HG02763 (cell line): ENCODE results near the gene TNK1.
"Not testable (repeated sequence)": the region's sequence is repeated elsewhere in the genome, so short reads cannot be mapped to it uniquely, and the experiment has no call there.

Source experiments
- ATAC-seq: cut with Tn5 transposase; IDR thresholded peaks from one replicate; pipeline ENCODE4 v1.9.1; 2021; ENCODE audit warnings: mild to moderate bottlenecking, moderate library complexity; ENCODE audit not compliant: unreplicated experiment

TNK1 gene

DNA sequence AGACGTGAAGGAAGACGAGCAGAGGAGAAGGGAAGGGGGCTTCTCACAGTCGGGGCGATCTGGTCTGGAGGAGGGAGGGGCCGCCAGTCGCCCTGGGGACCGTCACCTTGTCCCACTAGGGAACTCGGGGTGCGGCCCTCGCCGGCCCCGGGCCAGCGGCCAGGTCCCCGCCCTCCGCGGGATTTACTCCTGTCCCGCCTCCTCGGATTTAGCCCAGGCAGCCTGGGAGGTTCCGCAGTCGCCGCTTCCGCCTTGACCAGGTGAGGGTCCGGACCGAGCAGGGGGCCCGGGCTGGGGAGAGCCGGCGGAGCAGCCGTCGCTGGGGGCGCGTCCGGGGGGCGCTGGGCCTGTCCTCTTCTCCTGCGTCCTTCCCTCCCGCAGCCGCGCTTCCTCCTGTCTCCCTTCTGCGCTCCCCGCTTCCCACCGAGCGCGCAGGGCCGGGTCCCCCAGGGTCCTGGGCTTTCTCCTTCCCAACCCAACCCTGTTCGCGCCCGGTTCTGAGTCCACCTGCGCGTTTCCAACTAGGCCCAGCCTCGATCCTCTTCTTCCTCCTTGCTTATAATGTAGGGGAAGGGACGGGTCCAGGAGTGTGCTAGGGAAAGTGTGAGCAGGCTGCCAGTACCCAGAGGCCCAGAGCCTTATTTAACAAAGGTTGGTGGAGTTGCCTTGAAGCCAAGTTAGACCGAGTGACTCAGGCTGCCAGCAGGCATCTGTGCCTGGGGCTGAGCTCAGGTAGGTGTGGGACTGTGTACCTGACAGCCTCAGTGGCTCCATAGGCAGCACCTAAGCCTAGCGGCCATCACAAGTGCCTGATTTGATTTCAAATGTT, at the start of gene TNK1:
Gene TNK1 (plus strand): TSS at position 235 of the 829 bp plus-strand sequence. CDS start 1,838 bp downstream, outside the sequence.
- ATAC-seq, result no peak

DNA sequence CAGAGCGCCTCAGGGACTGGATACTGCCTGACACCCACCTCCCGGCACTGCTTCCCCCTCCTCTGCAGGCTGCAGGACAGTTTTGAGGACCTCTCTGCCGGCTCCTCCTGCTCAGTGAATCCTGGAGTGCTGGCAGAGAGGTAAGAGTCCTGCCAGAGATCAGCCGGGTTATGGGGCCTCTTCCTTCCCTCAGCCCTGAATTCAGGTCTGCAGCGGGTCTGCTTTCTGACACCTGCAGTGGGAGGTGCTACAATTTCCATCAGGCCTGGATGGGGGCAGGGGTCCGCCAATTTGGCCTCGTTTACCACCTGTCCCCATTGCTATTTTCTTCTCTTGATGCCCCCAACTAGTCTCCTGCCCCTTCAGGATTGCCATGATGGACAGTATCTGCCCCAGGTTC, 48.8 kb upstream of the TNK1 start:
- no peak for ATAC-seq

DNA sequence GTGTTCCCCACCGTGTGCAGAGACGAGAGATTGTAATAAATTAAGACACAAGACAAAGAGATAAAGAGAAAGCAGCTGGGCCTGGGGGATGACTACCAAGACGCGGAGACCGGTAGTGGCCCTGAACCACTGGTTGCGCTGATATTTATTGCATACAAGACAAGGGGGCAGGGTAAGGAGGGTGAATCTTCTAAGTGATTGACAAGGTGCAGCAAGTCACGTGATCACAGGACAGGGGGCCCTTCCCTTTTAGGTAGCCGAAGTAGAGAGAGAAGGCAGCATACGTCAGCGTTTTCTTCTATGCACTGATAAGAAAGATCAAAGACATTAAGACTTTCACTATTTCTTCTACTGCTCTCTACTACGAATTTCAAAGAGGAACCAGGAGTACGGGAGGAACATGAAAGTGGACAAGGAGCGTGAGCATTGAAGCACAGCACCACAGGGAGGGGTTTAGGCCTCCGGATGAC, 48.3 kb upstream of the TNK1 start:
- not testable (repeated sequence) for ATAC-seq

DNA sequence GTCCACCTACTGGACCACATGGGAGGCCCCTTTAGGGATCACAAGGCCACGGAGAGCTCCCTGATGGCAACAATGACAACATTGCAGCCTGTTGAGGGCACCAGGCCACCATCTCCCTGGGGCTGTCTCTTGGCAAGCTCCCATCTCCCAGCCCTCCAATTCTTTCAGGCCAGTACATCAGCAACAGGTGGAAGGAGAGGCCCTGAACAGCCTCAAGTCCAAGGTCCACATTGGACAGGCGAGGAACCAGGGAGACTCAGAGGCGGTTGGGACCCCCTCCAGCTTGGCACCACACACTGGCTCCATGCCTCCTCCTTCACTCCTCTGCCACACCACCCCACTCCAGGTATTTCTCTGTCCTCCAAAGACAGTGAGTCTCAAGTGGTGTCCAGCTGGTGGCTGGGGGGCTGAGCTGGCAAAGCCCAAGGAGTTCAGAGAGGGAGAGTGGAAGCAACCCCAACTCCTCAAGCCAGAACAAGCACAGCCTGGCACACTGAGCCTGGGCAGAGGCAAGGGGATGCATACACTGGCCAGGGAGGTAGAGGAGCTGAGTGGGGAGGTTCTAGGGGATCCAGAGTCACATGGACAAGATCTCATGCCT, 45.9 kb upstream of the TNK1 start:
- no peak for ATAC-seq

DNA sequence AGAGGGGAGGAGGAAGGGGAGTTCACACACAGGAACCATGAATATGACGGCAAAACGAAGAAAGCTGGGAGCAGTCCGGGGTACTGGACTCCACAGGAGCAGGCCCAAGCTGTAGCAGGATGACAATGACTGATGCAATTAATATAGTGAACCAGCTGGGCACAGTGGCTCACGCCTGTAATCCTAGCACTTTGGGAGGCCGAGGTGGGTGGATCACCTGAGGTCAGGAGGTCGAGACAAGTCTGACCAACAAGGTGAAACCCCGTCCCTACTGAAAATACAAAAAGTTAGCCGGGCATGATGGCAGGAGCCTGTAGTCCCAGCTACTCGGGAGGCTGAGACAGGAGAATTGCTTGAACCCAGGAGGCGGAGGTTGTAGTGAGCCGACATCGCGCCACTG, 45.1 kb upstream of the TNK1 start:
- ATAC-seq, result not testable (repeated sequence)

DNA sequence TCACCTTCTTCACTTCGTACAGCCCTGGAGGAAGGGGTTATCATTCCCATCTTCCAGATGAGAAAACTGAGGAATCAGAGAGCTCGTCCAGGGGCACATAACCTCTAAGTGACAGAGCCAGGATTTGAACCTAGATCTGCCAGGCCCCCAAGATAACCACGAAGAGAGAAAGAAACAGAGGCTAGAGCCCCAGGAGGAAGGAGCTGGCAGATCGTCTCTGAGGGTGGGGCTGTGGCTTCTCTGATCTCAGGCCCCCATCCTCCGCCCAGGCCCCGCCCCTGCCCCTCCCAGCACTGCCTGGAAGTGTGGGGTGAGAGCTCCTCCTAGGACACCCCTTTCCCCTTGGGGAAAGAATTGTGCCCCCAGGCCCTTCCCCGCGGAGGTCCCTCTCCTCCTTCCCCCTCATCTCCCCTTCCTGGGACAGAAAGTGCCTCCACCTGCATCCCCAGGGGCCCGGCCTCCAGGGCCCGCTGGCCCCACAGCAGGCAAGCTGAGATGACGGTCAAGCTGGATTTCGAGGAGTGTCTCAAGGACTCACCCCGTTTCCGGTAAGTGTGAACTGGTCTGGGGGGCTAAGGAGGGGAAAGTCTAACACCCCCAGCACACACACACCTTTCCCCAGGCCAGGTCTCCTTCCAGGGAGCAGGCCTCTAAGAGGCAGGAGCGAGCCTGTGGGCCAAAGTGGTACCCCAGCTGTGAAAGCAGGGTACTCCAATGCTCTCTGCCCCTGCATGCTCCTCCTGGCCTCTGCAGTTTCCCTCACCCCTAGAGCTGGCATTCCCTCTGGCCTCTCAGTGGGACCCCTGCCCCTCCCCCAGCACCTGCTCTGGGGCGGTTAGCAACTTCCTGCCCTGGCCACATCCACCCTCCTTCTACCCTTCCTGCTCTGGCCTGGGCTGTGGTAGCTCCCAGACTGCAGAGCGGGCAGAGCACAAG, 44.4 kb upstream of the TNK1 start, which contains the start of gene ACAP1:
Gene ACAP1 (plus strand): TSS at position 290 of the 936 bp plus-strand sequence. CDS start 206 bp downstream, at position 496.
- peak; percentile 53 for ATAC-seq

DNA sequence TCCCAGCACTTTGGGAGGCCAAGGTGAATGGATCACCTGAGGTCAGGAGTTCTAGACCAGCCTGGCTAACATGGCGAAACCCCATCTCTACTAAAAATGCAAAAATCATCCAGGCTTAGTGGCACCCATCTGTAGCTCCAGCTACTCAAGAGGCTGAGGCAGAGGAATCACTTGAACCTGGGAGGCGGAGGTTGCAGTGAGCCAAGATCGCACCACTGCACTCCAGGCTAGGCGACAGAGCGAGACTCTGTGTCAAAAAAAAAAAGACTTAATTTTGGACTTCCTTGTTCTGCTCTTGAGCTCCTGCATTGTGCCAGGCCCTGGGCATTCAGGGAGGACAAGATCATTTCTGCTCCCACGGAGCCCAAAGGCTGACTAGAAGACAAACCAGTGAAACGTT, 43.3 kb upstream of the TNK1 start:
- ATAC-seq, result not testable (repeated sequence)

DNA sequence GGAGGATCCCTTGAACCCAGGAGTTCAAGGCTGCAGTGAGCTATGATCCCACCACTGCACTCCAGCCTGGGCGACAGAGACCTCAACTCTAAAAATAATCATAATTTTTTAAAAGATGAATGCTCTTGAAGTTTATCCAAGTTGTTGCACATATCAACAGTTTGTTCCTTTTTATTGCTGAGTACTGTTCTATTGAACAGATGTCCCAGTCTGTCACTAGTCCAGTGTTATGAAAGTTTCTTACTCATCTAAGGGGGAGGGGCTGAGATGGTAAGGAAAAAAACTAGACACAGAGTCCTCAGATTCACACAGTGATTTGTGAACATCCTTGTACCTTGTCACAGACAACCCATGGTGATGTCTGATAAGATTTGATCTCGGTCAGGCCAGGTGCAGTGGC, 40.7 kb upstream of the TNK1 start:
- ATAC-seq, result no peak

DNA sequence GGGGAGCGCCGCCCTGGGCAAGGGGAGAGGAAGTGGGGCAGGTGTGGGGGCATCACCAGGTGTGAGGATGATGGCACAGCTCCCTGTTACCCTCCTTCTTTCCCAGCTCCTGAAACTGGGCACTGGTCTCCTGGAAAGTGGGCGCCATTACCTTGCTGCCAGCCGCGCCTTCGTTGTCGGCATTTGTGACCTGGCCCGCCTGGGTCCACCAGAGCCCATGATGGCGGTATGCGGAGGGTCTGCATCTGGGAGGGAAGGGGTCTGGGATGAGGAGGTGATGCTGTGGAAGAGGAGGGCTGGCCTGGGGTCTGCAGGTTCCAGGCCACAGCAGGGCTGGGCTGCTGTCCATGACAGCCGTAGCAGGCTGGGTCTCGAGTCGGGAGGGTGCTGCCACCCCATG, 39.0 kb upstream of the TNK1 start:
- no peak for ATAC-seq

DNA sequence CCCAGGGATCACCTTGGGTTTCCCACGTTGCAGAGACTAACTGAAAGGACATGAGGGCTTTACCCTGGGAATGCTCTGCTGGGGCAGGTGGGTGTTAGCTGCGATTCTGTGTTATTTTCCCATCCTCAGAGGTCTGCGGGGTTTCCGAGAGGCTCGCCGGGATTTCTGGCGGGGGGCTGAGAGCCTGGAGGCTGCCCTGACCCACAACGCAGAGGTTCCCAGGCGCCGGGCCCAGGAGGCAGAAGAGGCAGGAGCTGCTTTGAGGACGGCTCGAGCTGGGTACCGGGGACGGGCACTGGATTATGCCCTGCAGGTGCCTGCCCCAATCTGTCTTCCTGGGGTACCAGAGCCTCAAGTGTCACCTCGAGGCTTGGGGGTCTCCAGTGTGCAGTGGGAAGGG, 37.6 kb upstream of the TNK1 start:
- ATAC-seq, result no peak

DNA sequence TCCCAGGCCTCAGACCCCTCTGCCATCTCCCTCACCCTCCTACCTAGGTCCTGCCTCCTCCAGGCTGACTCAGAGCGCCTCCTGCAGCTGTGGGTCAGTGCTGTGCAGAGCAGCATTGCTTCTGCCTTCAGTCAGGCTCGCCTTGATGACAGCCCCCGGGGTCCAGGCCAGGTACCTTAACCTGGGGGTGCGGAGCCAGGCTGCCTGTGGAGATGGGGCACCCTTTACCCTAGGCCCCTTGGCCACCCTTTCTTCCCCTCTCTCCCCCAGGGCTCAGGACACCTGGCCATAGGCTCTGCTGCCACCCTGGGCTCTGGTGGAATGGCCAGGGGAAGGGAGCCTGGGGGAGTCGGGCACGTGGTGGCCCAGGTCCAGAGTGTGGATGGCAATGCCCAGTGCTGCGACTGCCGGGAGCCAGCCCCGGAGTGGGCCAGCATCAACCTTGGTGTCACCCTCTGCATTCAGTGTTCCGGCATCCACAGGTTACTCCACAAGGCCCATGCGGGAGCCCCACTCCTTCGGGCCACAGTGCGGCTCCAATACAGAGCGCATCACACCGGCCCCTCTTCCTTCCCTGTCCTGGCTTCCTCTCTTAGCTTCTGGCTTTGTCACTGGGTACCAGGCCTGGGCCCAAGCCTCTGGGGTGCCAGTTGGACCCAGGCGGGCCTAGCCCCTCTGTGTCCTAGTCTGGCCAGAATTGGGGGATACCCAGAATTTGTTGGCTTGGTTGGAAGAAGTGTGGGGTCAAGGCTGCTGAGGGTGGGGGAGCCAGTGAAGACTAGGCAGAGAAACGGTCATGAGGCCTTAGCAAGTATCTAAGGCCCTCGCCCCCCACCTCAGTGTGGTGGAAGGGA, 33.9 kb upstream of the TNK1 start:
- no peak for ATAC-seq

DNA sequence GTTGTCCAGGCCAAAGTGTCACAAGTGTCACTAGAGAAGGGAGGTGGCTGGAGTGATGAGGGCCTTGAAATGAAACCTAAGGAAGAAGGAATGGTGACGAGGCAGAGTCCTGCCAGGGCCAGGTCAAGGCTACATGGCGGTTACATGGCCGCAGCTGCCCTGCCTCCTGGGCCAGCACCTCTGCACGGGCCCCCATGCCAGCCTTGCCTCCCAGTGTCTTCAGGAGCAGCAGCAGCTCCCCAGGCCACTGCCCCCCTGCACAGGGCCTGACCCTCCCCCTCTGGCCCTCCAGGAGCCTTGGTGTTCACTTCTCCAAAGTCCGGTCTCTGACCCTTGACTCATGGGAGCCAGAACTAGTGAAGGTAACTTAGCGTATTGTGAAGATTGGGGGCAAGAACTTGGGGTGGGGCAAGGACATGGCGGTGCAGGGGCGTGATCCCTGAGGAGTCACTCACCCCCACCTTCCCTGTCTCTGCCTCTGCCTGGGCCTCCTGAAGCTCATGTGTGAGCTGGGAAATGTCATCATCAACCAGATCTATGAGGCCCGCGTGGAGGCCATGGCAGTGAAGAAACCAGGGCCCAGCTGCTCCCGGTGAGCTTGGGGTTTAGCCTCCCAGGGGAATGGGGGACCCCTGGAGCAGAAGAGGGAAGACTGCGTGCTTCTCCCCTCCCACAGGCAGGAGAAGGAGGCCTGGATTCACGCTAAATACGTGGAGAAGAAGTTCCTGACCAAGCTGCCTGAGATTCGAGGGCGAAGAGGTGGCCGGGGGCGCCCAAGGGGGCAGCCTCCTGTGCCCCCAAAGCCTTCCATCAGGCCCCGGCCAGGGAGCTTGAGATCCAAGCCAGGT, 33.0 kb upstream of the TNK1 start:
- no peak for ATAC-seq

DNA sequence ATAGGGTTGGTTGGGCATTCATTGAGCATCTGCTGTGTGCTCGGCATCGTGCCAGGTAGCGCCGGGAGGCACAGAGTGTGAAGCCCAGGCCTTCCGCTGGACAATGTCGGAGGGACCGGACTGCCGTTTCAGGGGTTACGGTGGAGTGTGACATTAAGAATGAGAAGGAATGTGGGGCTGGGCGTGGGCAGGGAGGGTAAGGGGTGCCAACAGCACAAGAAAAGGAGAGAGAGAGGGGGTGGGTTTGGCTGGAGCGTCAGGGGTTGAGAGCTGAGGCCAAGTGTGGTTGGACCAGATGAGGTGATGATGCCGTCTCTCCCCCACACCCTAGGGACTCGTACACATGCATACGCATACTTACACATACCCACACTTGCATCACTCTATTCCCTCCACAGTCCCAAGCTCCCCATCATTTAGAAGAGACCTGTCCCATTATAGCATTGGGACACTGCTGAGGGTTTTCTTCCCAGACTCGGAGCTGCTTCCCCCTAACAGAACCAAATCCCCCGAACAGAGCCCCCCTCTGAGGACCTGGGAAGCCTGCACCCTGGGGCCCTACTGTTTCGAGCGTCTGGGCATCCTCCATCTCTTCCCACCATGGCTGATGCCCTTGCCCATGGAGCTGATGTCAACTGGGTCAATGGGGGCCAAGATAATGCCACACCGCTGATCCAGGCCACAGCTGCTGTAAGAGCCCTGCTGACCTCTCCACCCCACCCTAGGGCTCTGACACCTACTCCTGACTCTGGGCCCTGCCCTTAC, 32.2 kb upstream of the TNK1 start:
- no peak for ATAC-seq

DNA sequence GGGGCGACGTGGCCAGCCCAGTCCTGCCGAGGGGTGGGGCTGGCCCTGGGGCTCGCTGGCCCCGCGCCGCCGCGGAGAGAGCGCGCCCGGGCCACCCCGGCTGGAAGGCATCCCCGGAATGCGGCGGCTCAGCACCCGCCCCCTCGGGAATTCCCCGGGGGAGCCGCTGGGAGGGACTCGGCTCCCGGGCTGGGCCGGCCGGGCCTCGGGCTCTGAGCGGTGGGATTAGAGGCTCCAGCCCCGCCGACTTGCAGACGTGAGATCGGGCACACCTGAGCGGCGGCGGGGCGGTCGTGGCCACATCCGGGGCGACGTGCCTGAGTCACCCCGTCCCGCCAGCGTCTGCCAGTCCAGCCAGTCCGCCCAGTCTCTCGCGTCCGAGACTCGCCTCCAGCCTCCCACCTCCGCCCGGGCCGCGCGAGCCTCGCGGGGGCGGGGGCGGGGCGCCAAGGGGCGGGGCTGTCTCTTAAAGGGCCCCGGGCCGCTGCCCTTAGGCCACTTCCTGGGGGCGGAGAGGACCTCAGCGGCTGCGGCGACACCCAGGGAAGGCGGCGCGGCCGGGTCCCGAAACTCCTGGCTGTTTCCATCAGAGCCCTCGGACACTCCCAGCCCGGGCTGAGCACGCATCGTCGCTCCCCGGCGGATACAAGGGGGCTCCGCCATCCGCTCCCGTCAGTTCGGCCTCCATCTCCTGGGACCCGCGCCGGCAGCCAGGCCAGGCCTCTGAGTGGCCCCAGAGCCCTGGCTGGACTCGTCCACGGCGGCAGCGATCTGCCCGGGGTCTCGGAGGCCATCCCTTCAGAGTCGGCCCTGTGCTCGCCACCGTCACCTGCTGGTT, 29.0 kb upstream of the TNK1 start, which contains the start of gene KCTD11:
Gene KCTD11 (plus strand): TSS at position 498 of the 838 bp plus-strand sequence.
- peak; percentile 65 for ATAC-seq

DNA sequence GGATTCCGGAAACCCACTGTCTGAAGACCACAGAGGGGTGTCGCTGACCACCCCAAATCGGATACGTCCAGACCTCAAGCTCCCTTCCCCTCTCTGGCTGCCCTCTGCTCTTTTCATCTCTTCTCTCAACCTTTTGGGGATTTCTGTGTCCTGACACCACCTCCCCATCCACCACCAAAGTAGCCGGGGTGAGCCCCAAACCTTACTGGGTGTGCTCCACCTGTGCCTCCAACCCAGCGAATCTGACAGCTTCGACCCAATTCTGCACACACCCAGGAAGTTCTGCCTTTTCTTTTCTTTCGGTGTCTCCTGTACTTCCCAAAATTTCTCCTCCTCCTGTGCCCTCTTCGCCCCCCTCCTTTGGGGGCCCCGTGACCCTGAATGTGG, 28.4 kb upstream of the TNK1 start:
- ATAC-seq, result no peak

DNA sequence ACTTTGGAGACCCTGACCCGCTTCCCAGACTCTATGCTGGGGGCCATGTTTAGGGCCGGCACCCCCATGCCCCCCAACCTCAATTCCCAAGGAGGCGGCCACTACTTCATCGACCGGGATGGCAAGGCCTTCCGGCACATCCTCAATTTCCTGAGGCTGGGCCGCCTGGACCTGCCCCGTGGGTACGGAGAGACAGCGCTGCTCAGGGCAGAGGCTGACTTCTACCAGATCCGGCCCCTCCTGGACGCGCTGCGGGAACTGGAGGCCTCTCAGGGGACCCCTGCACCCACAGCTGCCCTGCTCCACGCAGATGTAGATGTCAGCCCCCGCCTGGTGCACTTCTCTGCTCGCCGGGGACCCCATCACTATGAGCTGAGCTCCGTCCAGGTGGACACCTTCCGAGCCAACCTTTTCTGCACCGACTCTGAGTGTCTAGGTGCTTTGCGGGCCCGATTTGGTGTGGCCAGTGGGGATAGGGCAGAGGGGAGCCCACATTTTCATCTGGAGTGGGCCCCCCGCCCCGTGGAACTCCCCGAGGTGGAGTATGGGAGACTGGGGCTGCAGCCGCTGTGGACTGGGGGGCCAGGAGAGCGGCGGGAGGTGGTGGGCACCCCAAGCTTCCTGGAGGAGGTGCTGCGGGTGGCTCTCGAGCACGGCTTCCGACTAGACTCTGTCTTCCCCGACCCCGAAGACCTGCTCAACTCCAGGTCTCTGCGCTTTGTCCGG, 27.8 kb upstream of the TNK1 start:
- no peak for ATAC-seq

DNA sequence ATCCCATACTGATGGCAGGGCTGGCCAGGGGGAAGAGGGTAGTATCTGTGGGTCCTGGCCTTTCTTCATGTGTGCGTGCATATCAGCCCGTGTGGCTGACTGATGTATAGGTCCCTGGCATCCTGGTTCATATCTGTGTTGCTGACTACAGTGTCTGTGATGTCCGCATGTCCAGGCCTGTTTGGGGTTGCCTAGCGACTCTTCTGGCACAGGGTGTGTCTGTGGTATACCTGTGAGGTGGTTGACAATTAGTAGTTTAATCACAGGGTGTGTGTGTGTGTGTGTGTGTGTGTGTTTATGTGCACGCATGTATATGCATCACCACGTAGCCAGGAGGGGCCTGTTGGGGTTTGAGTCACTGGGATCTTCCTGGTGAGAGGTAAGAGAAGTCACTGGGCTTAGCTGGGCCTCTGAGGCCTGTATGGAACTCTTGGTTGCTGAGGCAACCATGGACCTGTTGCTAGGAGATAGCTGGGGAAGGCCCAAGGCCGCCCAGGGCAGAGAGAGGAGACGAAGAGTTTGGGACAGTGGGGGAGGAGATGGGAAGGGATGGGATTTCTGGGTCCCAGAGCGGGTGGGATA, 26.5 kb upstream of the TNK1 start:
- ATAC-seq, result no peak
